Stimulated activated naive CD4-positive, alpha-beta T cell (primary cell): ENCODE data around the gene ABCC4.

Source experiments
- DNase-seq, 6 experiments: peaks; one replicate each; lab custom pipeline; 2025; lab: John Stamatoyannopoulos, UW

ABCC4 gene

DNA sequence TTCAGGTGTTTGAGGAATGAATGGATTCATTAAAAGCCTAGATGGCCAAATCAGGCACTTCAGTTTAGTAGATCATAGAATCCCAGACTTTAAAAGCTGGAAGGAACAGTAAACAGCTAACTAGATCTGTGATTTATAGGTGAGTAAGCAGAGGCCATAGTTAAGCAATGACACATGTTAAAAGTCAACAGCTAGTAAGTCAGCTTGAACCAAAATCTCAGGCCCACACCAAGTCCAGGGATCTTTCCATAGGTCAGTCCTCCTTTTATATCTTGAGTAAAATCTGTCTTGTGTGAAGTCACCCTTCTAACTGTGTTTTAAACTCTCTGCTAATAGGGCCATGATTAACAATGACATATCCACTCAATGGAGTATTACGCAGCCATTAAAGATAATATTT lies 313.4 kb downstream of the ABCC4 start:
- DNase-seq: no peak

DNA sequence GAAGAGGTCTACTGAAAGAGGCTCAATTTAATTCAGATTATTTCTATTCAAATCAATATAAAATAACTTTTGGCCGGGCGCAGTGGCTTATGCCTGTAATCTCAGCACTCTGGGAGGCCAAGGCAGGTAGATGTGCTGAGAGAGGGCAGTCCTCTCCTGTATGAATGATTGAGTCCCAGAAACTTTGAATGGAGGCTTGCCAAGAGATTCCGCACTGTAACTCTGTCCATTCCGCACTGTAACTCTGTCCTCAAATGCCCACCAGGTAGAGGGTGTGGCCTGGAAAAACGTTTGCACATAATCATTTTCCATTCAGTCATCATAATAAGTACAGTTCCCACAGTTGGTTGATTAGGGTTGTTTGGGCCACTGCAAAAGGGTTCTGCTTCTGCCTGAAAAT lies 314.2 kb downstream of the ABCC4 start:
- no peak for DNase-seq

DNA sequence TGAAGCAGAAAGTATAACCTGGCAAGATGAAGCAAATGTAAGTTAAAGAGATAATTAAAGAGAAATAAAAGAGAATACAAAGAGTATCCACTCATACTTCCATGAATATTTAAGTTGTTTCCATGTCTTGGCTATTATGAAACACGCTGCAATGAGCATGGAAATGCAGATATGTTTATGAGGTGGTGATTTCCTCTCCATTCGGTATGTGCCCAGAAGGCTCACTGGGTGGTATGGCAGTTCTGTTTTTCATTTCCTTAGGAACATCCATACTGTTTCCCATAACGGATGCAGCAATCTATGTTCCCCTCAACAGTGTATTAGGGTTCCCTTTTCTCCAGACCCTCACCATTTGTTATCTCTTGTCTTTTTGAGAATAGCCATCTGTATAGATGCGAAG lies 316.3 kb downstream of the ABCC4 start:
- no peak for DNase-seq

DNA sequence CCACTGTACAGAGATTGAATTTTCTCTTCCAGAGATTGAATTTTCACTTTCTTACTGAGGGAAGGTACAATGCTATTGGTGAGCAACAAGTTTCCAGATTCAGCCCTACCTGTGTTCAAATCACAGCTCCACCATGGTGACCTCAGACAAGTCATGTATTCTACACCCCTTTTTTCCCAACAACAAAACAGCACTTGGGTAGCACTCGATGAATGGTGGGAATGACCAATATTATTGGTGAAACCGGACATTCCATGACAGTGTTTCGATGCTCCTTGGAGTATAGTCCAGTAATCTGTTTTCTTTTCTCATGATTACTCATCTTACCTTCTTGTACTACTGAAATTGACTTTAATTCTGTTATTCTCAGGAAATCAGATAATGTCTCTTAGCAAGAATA lies 322.7 kb downstream of the ABCC4 start:
- DNase-seq: no peak

DNA sequence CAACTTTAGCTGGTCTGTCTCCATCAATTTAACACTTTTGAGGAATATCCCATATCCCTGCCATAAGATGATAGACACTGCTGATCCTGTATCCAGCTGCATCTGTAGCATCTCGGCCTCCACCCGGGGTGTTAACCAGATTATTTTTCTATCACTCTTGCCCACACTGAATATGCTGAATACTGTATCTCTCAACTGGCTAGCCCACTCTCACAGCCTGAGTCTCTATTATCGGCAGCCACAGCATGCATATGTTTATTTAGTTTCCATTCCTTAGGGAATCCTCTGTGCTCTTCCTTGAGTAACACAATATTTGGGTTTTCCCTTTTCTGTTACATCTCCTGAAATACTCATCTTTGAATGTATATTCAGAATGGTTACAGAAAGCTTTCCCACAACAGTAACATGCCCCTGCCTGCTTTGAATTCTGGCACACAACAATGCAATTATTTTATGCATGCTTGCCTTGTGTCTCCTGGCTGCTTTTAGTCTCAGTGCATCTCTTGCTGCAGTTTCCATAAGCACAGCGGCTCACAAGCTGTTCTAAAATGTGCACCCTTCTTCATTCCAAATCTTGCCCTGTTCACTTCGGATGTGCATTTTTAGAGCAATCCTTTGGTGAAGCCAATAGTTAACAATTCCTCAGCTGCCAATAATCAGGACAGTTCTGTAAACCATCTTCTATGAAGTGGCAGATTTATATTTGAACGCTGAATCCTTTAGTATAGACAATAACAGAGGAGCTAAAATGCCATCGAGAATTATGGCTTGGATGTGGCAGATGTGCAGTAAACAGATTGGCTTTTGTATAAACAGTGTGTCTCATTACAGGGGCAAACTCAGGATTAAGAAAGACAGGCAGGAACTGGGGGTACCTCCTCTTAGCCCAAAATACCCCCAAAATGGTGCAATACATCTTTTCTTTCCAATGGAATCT lies 327.0 kb downstream of the ABCC4 start:
- DNase-seq: no peak

DNA sequence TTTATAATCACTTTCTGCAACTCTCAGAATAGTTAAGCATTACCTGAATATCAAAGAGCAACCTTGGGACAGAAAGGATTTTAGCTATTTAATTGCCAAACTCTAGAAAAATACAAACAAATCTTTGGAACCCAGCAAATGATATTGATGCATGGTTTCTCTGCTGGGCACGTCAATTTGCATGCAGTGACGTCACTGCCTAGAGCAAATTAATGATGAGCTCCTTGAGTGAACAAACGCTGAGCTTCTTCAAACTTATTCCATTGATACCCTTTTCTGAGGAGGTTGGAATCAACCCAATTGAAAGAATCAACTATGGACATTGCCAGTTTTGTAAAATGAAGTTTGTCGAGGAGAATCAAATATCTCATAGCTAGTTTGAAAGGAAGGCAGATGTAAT lies 329.0 kb downstream of the ABCC4 start:
- no peak for DNase-seq
